Ovary (tissue), 9 donors: ENCODE results near the gene MLX. TPM values are rescaled to one million over a fixed set of nuclear protein-coding genes. Genes with fewer than 3 reads are reported as not detected.
A peak's percentile ranks its signal among the peaks of the same experiment; 100 is the strongest.
"Not testable (repeated sequence)": the region's sequence is repeated elsewhere in the genome, so short reads cannot be mapped to it uniquely, and the experiment has no call there.

Experiments
- DNase-seq, 5 donors: peaks; one replicate each; pipeline ENCODE4 v3.0.0-alpha.2; 2019 to 2020
- H3K27ac ChIP-seq, 2 donors: fragments of 200-600 bp; one replicate each; pipeline versions ENCODE4 v1.5.1 to v1.8.0; 2019 to 2022
- H3K27me3 ChIP-seq: fragments of 200-600 bp; one replicate; pipeline ENCODE4 v1.8.0; 2022
- H3K36me3 ChIP-seq: fragments of 200-600 bp; sonication (generic); one replicate; pipeline ENCODE4 v1.5.1; 2019
- H3K4me1 ChIP-seq: one replicate; pipeline ENCODE4 v1.8.1; 2013; ENCODE audit warnings: mild to moderate bottlenecking, moderate library complexity; ENCODE audit not compliant: insufficient read depth
- H3K4me3 ChIP-seq: fragments of 200-600 bp; sonication (generic); one replicate; pipeline ENCODE4 v1.5.1; 2017
- H3K9me3 ChIP-seq, 2 donors: fragments of 200-600 bp in 1 of 2; sonication (generic) in 1 of 2; one replicate each; pipeline versions ENCODE4 v1.5.1 to v1.8.1; 2013 to 2019; ENCODE audit warnings: mild to moderate bottlenecking in 1 of 2, moderate library complexity in 1 of 2
- EP300 ChIP-seq: sonication (generic); formaldehyde crosslinking; IDR thresholded peaks from one replicate; pipeline ENCODE4 v1.6.1; 2017; ENCODE audit warnings: antibody characterized with exemption
- POLR2A ChIP-seq: fragments of 450-650 bp; IDR thresholded peaks from one replicate; pipeline ENCODE4 v1.6.1; 2017; ENCODE audit warnings: antibody characterized with exemption, mild to moderate bottlenecking, moderate library complexity
- WGBS, 3 donors: extraction: QIAGEN DNeasy Blood & Tissue Kit in 1 of 3; methylation state at CpG; one replicate each; pipeline versions ENCODE4 v1.1.5 to v1.1.7; 2013 to 2017; 5-methylcytosine and 5-hydroxymethylcytosine counted together
- intact Hi-C, 4 donors: fragments of 100-400 bp; cut with DNase I; formaldehyde crosslinking; loops; one replicate each; pipeline versions ENCODE4 v1.11.0 to v1.15.1; 2022 to 2023
- polyA plus RNA-seq, 2 donors: library from polyadenylated mRNA; stranded (reverse); fragments of 200-250 nt in 1 of 2; fragments of 350-450 nt in 1 of 2; fragmentation: Illumina TruSeq in 1 of 2; extraction: RNeasy Lipid Tissue Mini Kit (QIAGEN cat#74804) in 1 of 2; gene quantifications; one replicate each; pipeline ENCODE4 v1.2.3, GENCODE V29; 2013 to 2014
- total RNA-seq, 7 donors: library from RNA; depleted of rRNA in 2 of 7; stranded (reverse); fragments of >200 nt in 2 of 7; fragmentation: NEBNext Ultra II Directional in 3 of 7; extraction: Animal tissue kit (Norgen Biotek cat#: 25700) in 3 of 7; gene quantifications; one replicate each; pipeline versions ENCODE4 v1.1.0 to v1.2.4, GENCODE V29; 2016 to 2023
- TF ChIP-seq, protein P1 (sequence below), 3 donors: fragments of 450-650 bp in 2 of 3; fragments of 200-600 bp in 1 of 3; IDR thresholded peaks; one replicate each; pipeline versions ENCODE4 v1.5.1 to v1.8.0; 2016 to 2022; ENCODE audit warnings: antibody characterized with exemption in 3 of 3, mild to moderate bottlenecking in 1 of 3
- donor health status: DM: no; HTN: no; CAD: no; lungs with moderate emphysema.
- donor health status: DM: no; HTN: no; CAD: no.
- donor health status: Bipolar disorder and iron deficiency.
- donor health status: DM: yes; HTN: yes; CAD: no.
- donor health status: DM: no; HTN: no; CAD: no.
- donor health status: DM: yes; HTN: yes; CAD: no.

Gene MLX
- total and polyA plus RNA-seq, 9 donors, result 16.5 to 50.8 (median 24.4) TPM

DNA sequence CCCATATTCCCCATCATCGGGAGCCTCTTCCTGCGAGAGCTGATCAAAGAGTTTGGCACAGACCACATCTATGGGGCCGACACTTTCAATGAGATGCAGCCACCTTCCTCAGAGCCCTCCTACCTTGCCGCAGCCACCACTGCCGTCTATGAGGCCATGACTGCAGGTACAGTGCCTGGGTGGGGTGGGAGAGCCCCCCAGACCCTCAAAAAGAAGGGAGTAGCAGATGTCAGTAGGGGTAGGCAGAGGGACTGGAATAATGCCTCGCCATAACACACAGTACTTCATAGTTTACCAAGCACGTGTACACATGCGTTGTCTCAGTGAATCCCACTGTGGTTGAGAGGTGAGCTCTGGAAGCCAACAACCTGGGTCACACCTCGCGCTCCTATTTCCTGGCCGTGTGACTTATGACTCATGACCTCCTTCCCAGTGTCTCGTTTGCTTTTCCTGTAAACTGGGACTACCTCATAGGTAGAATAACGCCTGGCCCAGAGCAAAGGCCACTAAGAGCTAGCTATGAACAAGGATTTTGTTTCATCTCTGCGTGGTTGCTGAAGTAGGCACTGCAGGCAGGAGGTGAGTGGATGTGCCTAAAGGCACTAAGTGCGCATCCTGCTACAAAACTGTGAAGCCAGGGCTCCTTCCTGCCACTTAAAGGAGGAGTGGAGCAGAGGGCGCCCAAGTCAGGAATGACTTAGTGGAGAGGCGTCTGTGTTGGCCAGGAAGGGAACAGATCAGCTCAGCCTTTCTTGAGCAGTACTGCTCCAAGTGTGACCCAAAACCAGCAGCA lies 25.7 kb upstream of the MLX start:
- 75 to 79% (median 76%) methylated on average over 17 of the region's 17 CpGs for WGBS, 3 donors
- Histone ChIP-seq H3K27ac (no peak overlapping the region), H3K4me3 (no peak overlapping the region), H3K36me3 (no peaks in the 10 kb centered on the region), H3K27me3 (no peaks in the 10 kb centered on the region), H3K9me3 (no peaks in the 10 kb centered on the region), H3K4me1 (peaks cover 5% of the 10 kb centered on the region)
- TF ChIP-seq, protein P1, sequence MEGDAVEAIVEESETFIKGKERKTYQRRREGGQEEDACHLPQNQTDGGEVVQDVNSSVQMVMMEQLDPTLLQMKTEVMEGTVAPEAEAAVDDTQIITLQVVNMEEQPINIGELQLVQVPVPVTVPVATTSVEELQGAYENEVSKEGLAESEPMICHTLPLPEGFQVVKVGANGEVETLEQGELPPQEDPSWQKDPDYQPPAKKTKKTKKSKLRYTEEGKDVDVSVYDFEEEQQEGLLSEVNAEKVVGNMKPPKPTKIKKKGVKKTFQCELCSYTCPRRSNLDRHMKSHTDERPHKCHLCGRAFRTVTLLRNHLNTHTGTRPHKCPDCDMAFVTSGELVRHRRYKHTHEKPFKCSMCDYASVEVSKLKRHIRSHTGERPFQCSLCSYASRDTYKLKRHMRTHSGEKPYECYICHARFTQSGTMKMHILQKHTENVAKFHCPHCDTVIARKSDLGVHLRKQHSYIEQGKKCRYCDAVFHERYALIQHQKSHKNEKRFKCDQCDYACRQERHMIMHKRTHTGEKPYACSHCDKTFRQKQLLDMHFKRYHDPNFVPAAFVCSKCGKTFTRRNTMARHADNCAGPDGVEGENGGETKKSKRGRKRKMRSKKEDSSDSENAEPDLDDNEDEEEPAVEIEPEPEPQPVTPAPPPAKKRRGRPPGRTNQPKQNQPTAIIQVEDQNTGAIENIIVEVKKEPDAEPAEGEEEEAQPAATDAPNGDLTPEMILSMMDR (IDR thresholded peaks at IDR 0.05), result no peak
- TF ChIP-seq EP300 (no peak), POLR2A (no peak)
- no peak for DNase-seq
- intact Hi-C loops, result no loop called here

DNA sequence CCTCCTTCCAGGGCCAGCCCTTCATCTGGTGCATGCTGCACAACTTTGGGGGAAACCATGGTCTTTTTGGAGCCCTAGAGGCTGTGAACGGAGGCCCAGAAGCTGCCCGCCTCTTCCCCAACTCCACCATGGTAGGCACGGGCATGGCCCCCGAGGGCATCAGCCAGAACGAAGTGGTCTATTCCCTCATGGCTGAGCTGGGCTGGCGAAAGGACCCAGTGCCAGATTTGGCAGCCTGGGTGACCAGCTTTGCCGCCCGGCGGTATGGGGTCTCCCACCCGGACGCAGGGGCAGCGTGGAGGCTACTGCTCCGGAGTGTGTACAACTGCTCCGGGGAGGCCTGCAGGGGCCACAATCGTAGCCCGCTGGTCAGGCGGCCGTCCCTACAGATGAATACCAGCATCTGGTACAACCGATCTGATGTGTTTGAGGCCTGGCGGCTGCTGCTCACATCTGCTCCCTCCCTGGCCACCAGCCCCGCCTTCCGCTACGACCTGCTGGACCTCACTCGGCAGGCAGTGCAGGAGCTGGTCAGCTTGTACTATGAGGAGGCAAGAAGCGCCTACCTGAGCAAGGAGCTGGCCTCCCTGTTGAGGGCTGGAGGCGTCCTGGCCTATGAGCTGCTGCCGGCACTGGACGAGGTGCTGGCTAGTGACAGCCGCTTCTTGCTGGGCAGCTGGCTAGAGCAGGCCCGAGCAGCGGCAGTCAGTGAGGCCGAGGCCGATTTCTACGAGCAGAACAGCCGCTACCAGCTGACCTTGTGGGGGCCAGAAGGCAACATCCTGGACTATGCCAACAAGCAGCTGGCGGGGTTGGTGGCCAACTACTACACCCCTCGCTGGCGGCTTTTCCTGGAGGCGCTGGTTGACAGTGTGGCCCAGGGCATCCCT lies 23.5 kb upstream of the MLX start:
- H3K36me3 ChIP-seq, result no peaks in the 10 kb centered on the region
- peaks cover 14% of the 10 kb centered on the region for H3K4me1 ChIP-seq
- 77 to 89% (median 81%) methylated on average over 39 of the region's 39 CpGs for WGBS, 3 donors
- no peak overlapping the region for H3K27ac ChIP-seq
- no peak for DNase-seq
- H3K9me3 ChIP-seq, result no peaks in the 10 kb centered on the region
- H3K4me3 ChIP-seq, result no peak overlapping the region
- intact Hi-C loops, result no loop called here
- TF ChIP-seq, protein P1 (IDR thresholded peaks at IDR 0.05), result no peak
- TF ChIP-seq POLR2A (no peak), EP300 (no peak)
- H3K27me3 ChIP-seq, result no peaks in the 10 kb centered on the region

DNA sequence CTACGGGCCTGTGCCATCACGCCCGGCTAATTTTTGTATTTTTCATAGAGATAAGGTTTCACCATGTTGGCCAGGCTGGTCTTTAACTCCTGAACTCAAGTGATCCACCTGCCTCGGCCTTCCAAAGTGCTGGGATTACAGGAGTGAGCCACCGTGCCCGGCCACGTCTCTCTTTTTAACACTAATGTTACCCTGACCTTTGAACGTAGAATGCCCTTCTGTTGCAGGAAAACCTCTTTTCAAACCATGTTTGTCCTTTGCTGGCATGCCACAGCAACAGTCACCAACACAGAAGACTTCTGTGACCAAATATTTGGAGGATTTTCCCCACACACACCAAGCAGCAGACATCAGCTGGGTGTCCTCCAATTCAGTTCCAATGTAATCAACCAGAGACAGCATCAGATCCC lies 22.0 kb upstream of the MLX start:
- peaks cover 16% of the 10 kb centered on the region for H3K4me1 ChIP-seq
- no peak overlapping the region for H3K4me3 ChIP-seq
- no peaks in the 10 kb centered on the region for H3K27me3 ChIP-seq
- intact Hi-C loops, result no loop called here
- H3K27ac ChIP-seq, result no peak overlapping the region
- H3K36me3 ChIP-seq, result no peaks in the 10 kb centered on the region
- DNase-seq, result no peak
- no peaks in the 10 kb centered on the region for H3K9me3 ChIP-seq
- WGBS, 3 donors, result 68 to 73% (median 69%) methylated on average over 8 of the region's 8 CpGs
- TF ChIP-seq, protein P1 (IDR thresholded peaks at IDR 0.05), result no peak
- no peak for TF ChIP-seq POLR2A
- no peak for TF ChIP-seq EP300

DNA sequence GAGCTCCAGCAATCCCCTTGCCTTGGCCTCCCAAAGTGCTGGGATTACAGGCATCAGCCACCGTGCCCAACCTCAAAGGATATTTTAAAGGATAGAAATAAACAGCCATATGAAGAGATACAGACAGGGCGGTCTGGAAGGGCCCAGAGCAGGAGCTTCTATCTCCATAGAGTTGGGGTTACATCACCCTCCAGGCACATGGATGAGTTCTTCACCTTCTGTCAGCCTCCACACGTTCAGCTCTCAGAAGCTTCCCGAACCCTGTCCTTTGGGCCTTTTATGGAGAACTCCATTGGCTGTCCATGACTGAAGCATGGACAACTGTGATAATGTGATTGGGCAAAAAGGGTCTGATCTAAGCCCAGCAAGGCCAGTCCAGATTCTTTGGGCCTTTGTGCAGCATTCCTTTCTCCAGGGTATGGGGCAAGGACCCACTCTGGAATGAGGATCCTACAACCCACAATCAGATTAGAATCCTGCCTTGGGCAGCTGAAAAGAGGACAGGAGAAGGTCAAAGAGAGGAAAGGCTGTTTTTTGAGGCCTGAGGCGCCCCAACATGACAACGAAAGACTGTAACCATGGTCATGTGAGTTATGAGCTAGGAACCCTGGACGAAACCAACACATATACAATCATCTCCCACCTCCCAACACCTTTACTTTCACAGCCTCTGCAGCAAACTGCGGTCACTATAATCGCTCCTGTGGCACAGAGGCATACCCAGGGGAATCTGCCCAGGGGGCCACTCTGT lies 21.0 kb upstream of the MLX start:
- DNase-seq, H3K4me3 ChIP-seq, H3K36me3 ChIP-seq, intact Hi-C loops, H3K9me3 ChIP-seq, H3K27me3 ChIP-seq: not testable (repeated sequence)
- Histone ChIP-seq H3K4me1 (peaks cover 16% of the 10 kb centered on the region), H3K27ac (peak overlapping the region in 1 of 2 donors; percentile 52)
- 75 to 90% (median 82%) methylated on average over 9 of the region's 9 CpGs for WGBS, 3 donors
